ENCODE data around the gene SRGN.

GRCh38 chr10:69061305-69062161, 26.4 kb upstream of the SRGN start:
- TF ChIP-seq, protein P1, sequence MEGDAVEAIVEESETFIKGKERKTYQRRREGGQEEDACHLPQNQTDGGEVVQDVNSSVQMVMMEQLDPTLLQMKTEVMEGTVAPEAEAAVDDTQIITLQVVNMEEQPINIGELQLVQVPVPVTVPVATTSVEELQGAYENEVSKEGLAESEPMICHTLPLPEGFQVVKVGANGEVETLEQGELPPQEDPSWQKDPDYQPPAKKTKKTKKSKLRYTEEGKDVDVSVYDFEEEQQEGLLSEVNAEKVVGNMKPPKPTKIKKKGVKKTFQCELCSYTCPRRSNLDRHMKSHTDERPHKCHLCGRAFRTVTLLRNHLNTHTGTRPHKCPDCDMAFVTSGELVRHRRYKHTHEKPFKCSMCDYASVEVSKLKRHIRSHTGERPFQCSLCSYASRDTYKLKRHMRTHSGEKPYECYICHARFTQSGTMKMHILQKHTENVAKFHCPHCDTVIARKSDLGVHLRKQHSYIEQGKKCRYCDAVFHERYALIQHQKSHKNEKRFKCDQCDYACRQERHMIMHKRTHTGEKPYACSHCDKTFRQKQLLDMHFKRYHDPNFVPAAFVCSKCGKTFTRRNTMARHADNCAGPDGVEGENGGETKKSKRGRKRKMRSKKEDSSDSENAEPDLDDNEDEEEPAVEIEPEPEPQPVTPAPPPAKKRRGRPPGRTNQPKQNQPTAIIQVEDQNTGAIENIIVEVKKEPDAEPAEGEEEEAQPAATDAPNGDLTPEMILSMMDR (IDR thresholded peaks at IDR 0.05) = no peak
- no peak for TF ChIP-seq POLR2A (IDR thresholded peaks at IDR 0.05)

Data from Peyer's patch (tissue), 4 donors.